ENCODE results near the gene LRRC2.
"Not testable (repeated sequence)": the region's sequence is repeated elsewhere in the genome, so short reads cannot be mapped to it uniquely, and the experiment has no call there.

LRRC2 gene

GRCh38 chr3:46500656-46501635 is 65.2 kb downstream of the LRRC2 start:
- H3K27me3 ChIP-seq (ENCODE audit: low read depth), result no peaks in the 10 kb centered on the region
- no peak overlapping the region for H3K4me3 ChIP-seq
- DNase-seq (ENCODE audit: low spot score in 2 of 2), result no peak
- H3K36me3 ChIP-seq (replicated peaks), result no peaks in the 10 kb centered on the region
- H3K9me3 ChIP-seq, result no peaks in the 10 kb centered on the region
- no peaks in the 10 kb centered on the region; the same call in 1 of the 2 replicates for H3K4me1 ChIP-seq
- in situ Hi-C loops (cut with MboI; ENCODE audit: low sequenced_read_pairs), result no loop called here

GRCh38 chr3:46498916-46499519 is 67.1 kb downstream of the LRRC2 start:
- in situ Hi-C loops (cut with MboI; ENCODE audit: low sequenced_read_pairs), result no loop called here
- H3K36me3 ChIP-seq (replicated peaks), result no peaks in the 10 kb centered on the region
- H3K27me3 ChIP-seq (ENCODE audit: low read depth), result no peaks in the 10 kb centered on the region
- no peaks in the 10 kb centered on the region for H3K9me3 ChIP-seq
- no peak for DNase-seq (ENCODE audit: low spot score in 2 of 2)
- H3K4me1 ChIP-seq, result no peaks in the 10 kb centered on the region; the same call in 1 of the 2 replicates
- no peak overlapping the region for H3K4me3 ChIP-seq

GRCh38 chr3:46497556-46498265 is 68.4 kb downstream of the LRRC2 start, which contains the start of gene RTP3:
Gene RTP3, plus strand, starts transcription at chr3:46497976. Its CDS starts 87 bp downstream, at chr3:46498063.
- no peak within 1 kb of the TSS for H3K4me3 ChIP-seq
- H3K4me1 ChIP-seq, result no peaks in the 10 kb centered on the region; the same call in 1 of the 2 replicates
- in situ Hi-C loops (cut with MboI; ENCODE audit: low sequenced_read_pairs), result no loop called here
- no peaks in the 10 kb centered on the region for H3K27me3 ChIP-seq (ENCODE audit: low read depth)
- H3K36me3 ChIP-seq (replicated peaks), result no peaks in the 10 kb centered on the region
- no peak for DNase-seq (ENCODE audit: low spot score in 2 of 2)
- no peaks in the 10 kb centered on the region for H3K9me3 ChIP-seq

- Histone ChIP-seq H3K9me3 (no peaks in the 10 kb centered on the region), H3K27me3 (ENCODE audit: low read depth) (no peaks in the 10 kb centered on the region), H3K4me1 (no peaks in the 10 kb centered on the region; the same call in 1 of the 2 replicates), H3K36me3 (replicated peaks) (no peaks in the 10 kb centered on the region), H3K4me3 (no peak overlapping the region)
- in situ Hi-C loops (cut with MboI; ENCODE audit: low sequenced_read_pairs), result no loop called here
- DNase-seq (ENCODE audit: low spot score in 2 of 2), result peak; percentile 35 to 67
Measured at GRCh38 chr3:46496746-46497555, 69.2 kb downstream of the LRRC2 start.

- H3K4me1 ChIP-seq, result no peaks in the 10 kb centered on the region; the same call in 1 of the 2 replicates
- no peaks in the 10 kb centered on the region for H3K9me3 ChIP-seq
- no peak for DNase-seq (ENCODE audit: low spot score in 2 of 2)
- no peaks in the 10 kb centered on the region for H3K36me3 ChIP-seq (replicated peaks)
- no peak overlapping the region for H3K4me3 ChIP-seq
- no peaks in the 10 kb centered on the region for H3K27me3 ChIP-seq (ENCODE audit: low read depth)
- in situ Hi-C loops (cut with MboI; ENCODE audit: low sequenced_read_pairs), result no loop called here
Measured at GRCh38 chr3:46495901-46496456, 70.1 kb downstream of the LRRC2 start.

GRCh38 chr3:46494491-46494890 is 71.6 kb downstream of the LRRC2 start:
- H3K4me1 ChIP-seq; H3K36me3 ChIP-seq (replicated peaks); H3K4me3 ChIP-seq; H3K9me3 ChIP-seq; H3K27me3 ChIP-seq (ENCODE audit: low read depth); DNase-seq (ENCODE audit: low spot score in 2 of 2); in situ Hi-C loops (cut with MboI; ENCODE audit: low sequenced_read_pairs): not testable (repeated sequence)

- H3K4me1 ChIP-seq, result peaks cover 4% of the 10 kb centered on the region
- no peaks in the 10 kb centered on the region for H3K27me3 ChIP-seq (ENCODE audit: low read depth)
- in situ Hi-C loops (cut with MboI; ENCODE audit: low sequenced_read_pairs), result no loop called here
- H3K36me3 ChIP-seq (replicated peaks), result no peaks in the 10 kb centered on the region
- no peak overlapping the region for H3K4me3 ChIP-seq
- no peak for DNase-seq (ENCODE audit: low spot score in 2 of 2)
- no peaks in the 10 kb centered on the region for H3K9me3 ChIP-seq
Measured at GRCh38 chr3:46492890-46493547, 73.1 kb downstream of the LRRC2 start.

- H3K9me3 ChIP-seq, result no peaks in the 10 kb centered on the region
- DNase-seq (ENCODE audit: low spot score in 2 of 2), result no peak
- H3K4me1 ChIP-seq, result peaks cover 4% of the 10 kb centered on the region
- H3K36me3 ChIP-seq (replicated peaks), result no peaks in the 10 kb centered on the region
- in situ Hi-C loops (cut with MboI; ENCODE audit: low sequenced_read_pairs), result no loop called here
- H3K4me3 ChIP-seq, result no peak overlapping the region
- no peaks in the 10 kb centered on the region for H3K27me3 ChIP-seq (ENCODE audit: low read depth)
Measured at GRCh38 chr3:46491089-46492070, 74.7 kb downstream of the LRRC2 start.

- Histone ChIP-seq H3K4me1 (peaks cover 4% of the 10 kb centered on the region), H3K36me3 (replicated peaks) (no peaks in the 10 kb centered on the region), H3K27me3 (ENCODE audit: low read depth) (no peaks in the 10 kb centered on the region), H3K9me3 (no peaks in the 10 kb centered on the region), H3K4me3 (no peak overlapping the region)
- in situ Hi-C loops (cut with MboI; ENCODE audit: low sequenced_read_pairs), result no loop called here
- no peak for DNase-seq (ENCODE audit: low spot score in 2 of 2)
Measured at GRCh38 chr3:46490338-46491084, 75.6 kb downstream of the LRRC2 start.

GRCh38 chr3:46489875-46490274 is 76.2 kb downstream of the LRRC2 start:
- in situ Hi-C loops (cut with MboI; ENCODE audit: low sequenced_read_pairs), result loop anchor here (5.0 to 10.0 kb wide), 2 partner anchors 142 to 405 kb away; no protein-coding TSS in a partner anchor
- no peaks in the 10 kb centered on the region for H3K36me3 ChIP-seq (replicated peaks)
- H3K4me3 ChIP-seq, result no peak overlapping the region
- H3K4me1 ChIP-seq, result peaks cover 4% of the 10 kb centered on the region
- no peaks in the 10 kb centered on the region for H3K27me3 ChIP-seq (ENCODE audit: low read depth)
- H3K9me3 ChIP-seq, result no peaks in the 10 kb centered on the region
- no peak for DNase-seq (ENCODE audit: low spot score in 2 of 2)

GRCh38 chr3:46489381-46489780 is 76.7 kb downstream of the LRRC2 start:
- peaks cover 4% of the 10 kb centered on the region for H3K4me1 ChIP-seq
- in situ Hi-C loops (cut with MboI; ENCODE audit: low sequenced_read_pairs), result loop anchor here (5.0 to 10.0 kb wide), 2 partner anchors 143 to 405 kb away; no protein-coding TSS in a partner anchor

More at GRCh38 chr3:46489381-46489780, 76.7 kb downstream of the LRRC2 start:
- Histone ChIP-seq H3K4me3 (no peak overlapping the region), H3K9me3 (no peaks in the 10 kb centered on the region), H3K27me3 (ENCODE audit: low read depth) (no peaks in the 10 kb centered on the region), H3K36me3 (replicated peaks) (no peaks in the 10 kb centered on the region)
- no peak for DNase-seq (ENCODE audit: low spot score in 2 of 2)
